Stimulated activated CD4-positive, alpha-beta T cell treated with anti-CD3 and anti-CD28 coated beads, Interleukin-12 subunit alpha, Interleukin-12 subunit beta, amount 100 ng/mL, for 24 hours (primary cell): ENCODE measurements around the gene ZHX3.

Experiments used
- DNase-seq, 2 experiments: peaks; one replicate each; pipeline ENCODE4 v3.0.0-alpha.2; 2020; ENCODE audit warnings: low read depth in 2 of 2

Gene ZHX3

DNA sequence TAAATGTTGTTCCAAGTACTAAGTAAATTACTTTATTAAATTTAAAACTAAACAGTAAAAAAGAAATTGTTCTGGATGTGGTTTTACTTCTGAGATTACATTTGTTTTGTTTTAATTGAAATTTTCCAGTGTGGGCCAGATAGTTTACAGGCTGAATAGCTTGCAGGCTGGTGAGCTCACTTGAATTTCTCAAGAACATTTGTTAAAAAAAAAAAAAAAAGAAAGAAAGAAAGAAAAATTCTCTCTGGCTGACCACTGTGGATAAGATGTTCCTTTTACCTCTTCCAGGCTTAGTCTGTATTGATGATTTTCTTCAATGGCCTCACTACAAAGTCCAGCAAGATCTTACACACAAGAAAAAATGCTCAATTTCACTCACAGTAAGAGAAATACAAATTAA, 94.8 kb downstream of the ZHX3 start:
- DNase-seq = no peak

- no peak for DNase-seq
Observed at GRCh38 chr20:41222296-41222695, 95.2 kb downstream of the ZHX3 start.

- DNase-seq = no peak
Observed at GRCh38 chr20:41221614-41222218, 95.8 kb downstream of the ZHX3 start.

DNA sequence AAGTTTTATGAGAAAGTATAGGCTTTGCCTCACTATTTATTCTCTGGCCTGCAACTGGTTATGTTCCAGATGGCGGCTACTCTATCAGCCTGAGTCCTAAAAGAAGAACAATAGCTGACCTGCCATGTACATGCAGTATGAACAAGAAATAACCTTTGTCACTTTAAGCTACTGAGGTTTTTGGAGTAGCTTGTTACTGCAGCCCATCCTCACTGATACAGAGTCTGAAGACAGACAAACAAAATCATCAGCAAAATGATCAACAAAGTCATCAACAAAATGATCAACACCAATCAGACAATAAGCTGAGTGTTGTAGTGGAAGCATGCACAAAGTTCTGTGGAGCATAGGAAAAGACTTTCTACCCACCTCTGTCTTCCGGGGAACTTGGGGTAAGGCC, 97.7 kb downstream of the ZHX3 start:
- DNase-seq = no peak

DNA sequence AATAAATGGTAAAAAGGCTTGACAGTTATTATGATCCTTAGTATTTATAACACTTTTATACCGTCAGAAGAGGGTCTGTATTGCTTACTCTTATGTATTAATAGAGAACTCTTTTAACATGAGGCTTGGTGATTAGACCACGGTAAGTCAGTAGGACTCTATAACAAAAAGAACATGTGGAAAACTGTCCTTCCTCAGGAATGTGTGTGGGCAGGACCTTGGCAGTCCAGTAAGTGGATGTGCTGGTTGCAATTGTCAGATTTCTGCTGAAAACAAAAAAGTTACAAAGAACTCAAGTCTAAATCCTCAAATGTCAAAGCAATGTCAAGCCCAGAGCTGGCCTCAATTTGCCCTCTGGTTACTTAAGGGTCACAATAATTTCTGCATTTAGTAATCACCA, 99.1 kb downstream of the ZHX3 start:
- no peak for DNase-seq

GRCh38 chr20:41217422-41217821, 100.1 kb downstream of the ZHX3 start:
- DNase-seq = no peak

DNA sequence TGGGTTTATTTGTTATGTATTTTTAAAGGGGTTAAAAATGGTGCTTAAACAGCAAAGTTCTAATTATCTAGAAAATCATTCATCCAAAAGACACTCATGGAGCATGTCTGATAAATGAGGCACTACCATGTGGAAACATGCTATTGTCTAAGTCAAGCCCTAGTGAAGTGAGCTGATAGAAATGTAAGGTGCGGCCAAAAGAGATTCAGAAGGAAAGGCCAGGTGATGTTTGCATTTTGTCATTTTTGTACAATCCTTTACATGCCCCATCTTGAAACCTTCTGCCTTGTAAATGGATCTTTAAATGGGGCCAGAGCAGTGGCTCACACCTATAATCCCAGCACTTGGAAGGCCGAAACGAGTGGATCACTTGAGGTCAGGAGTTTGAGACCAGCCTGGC, 102.9 kb downstream of the ZHX3 start:
- no peak for DNase-seq

DNA sequence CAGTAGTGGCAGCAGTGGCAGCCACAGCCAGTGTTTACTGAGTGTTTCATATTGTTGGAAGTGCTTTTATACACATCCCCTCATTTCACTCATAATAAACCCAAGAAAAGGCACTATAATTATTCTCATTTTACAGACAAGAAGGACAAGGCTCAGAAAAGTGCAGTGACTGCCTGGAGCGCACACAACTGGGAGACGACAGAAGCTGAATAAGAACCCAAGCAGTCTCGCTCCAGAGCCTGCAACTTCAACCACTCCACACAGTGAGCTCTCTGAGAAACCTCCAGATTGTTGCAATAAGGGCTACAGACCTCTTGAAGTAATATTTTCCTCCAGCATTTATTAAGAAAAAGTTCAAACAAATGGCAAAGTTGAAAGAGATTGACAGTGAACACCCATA, 103.3 kb downstream of the ZHX3 start:
- no peak for DNase-seq

DNA sequence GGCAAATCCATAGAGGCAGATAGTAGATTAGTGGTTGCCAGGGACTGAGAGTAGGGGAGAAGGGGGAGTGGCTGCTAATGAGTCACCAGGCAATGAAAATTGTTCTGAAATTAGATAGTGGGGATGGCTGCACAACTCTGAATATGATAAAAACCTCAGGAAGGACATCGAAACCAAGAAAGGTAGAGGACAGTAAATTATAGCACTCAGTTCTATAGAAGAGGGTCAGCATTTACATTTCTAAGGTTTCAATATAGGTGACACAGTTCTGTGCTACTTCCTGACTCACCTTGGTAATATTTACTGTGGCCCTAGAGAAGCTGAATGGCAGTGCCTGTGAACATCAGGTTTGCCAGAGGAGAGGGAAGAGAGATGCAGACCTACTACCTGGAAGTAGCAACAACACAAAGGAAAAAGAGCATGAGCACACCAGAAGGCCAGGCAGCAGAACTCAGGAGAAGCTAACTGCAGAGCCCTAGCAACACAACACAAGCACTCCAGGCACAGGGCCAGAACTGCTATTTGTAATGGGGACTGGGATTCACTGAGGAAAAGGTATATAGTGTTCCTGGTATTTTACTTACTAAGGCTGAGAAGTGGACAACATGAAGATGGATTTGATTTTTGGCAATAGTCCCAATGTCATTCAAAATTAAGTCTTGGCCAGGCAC, 104.2 kb downstream of the ZHX3 start:
- no peak for DNase-seq

DNA sequence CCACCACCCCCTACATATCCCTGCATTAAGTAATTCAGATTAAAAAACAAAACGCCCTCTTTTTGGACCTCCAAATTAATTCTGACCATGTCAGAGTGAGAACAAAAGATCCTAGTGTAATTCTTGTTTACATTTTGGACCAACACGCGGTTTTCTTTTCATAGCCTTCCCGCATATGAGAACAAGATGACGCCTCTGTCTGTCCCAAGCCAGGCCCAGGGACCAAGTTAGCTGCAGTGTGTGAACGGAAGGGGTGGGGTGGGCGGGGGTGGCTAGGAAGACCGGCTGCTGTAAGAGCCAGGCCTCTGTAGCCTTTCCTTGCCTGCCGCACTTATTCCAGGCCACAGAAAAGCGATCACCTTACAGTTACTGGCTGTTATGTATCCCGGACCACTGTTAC, 112.2 kb downstream of the ZHX3 start:
- DNase-seq = no peak

- DNase-seq = no peak
Observed at GRCh38 chr20:41204304-41205265, 112.9 kb downstream of the ZHX3 start.

- no peak for DNase-seq
Observed at GRCh38 chr20:41203660-41204059, 113.9 kb downstream of the ZHX3 start.

DNA sequence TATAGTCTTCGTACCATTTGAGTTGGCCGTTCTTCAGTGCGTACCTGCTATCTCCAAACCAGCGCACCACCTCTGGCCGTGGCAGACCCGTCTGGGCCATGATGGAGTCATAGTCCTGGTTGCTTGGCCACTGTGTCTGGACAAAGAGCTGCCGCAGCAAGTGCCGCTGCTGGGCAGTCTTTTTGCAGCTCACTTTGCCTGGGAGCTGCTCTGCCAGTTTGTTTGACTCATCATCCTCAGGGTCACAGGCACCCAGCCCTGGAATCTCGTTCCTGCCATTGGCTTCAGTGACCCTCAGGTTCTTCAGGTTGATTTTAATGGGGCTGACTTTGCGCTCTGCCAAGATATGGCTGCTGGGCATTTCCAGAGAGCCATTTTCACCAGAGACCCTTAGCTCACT, 115.1 kb downstream of the ZHX3 start:
- DNase-seq = no peak

DNA sequence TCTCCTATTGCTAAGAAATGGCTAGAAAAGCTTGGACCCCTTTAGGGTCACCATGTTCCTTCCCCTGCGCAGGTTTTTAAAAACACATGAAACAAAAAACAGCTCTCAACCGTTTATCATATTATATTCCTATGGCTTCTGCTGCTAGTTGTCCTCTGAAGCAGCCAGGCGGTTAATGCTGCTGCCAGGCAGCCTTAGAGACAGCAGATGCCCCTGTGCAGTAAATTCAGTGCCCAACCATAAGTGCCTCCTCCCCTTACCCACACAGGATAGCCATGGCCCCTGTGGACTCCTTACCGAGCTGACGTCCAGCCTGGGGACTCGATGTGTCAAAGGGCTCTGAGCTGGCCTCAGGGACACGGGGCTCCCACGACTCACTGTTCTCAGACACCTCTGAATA, 115.8 kb downstream of the ZHX3 start:
- no peak for DNase-seq

DNA sequence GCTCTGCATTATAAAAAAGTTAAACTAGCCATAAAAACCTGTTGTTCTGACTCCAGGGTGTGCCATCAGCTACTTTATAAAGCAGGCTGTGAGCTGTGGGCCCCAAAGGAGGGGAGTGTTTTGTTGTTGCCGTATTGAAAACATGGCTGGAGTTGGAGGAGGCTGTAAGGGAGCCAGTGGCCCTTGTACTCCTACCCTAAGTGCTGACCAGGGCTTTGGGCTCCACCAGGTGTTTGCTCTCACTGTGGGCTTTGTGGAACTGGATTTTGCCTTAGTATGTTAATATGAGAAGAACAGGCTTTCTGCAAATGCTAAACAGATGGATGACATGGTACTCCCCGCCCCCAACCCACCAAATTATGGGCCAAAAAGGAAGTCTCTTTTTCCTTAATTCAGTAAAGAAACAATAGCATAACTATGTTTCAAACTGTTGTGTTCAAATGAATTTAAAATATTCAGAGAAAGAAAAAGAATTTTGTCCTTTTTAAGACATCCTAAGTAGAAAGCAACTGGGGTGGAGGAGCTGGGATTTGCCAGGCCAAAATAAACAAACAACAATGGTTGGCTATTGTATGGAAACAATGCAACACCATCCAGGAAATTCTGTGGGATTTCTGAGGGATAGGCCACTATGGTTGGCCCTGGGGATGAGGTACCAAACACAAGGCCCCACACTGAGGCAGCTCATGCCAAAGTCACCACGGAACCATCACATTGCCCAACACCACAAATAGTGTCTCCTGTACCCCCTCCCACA, 116.9 kb downstream of the ZHX3 start:
- no peak for DNase-seq

- DNase-seq = no peak
Observed at GRCh38 chr20:41198443-41198842, 119.1 kb downstream of the ZHX3 start.

- no peak for DNase-seq
Observed at GRCh38 chr20:41196653-41197225, 120.8 kb downstream of the ZHX3 start.

DNA sequence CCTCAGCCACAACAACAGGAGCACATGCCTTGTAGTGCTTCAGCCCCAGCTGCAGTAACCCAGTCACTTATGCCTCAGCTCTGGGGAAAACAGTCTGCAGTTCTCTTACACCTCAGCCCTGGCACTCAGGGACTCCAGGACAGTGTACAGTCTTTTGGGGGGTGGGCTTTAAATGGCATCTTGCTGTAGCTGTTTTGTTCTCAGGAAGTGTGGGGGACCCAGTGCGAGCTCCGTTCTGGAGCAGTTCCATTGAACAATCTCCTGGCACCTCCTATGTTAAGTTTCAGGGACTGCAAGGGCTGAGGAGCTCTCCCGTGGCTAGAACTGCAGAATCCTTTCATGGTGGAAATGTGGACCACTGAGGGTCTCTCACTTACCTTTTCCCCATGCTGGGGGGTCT, 125.0 kb downstream of the ZHX3 start:
- DNase-seq = no peak

GRCh38 chr20:41191562-41192500, 125.7 kb downstream of the ZHX3 start:
- DNase-seq = no peak

DNA sequence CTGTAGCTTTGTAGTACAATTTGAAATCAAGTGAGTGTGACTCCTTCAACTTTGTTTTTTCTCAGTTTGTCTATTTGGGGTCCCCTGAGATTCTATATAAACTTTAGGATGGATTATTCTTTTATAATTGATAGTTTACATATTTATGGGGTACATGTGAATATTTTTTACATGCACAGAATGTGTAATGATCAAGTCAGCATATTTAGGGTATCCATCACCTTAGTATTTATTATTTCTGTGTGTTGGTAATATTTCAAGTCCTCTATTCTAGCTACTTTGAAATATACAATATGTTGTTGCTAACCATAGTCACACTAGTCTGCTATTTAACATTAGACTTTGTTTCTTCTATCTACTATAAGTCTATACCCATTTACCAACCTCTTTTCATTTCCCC, 129.9 kb downstream of the ZHX3 start:
- no peak for DNase-seq
